ENCODE measurements around the gene EXOC4.

DNA sequence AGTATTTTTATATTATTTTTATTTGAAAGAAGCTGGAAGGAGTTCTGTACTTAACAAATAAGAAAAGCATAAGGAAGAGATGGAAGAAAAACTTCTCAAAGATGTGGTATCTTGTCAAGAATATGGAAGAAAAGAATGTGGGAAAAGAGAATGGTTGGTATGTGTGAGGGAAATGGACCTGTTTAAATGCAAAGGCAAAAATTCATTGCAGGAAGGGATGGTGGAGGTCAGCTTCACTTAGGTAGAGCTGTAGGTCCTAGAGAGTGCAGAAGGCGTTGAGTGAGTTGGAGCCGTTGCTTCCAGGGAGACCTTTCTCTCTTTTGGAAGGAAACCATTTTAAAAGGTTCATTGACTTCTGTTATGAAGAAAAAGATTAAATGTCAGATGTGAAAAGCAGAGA, 107.3 kb downstream of the EXOC4 start:
- TF ChIP-seq POLR2A (IDR thresholded peaks at IDR 0.05; ENCODE audit: low read length) = no peak
- no peak for TF ChIP-seq GATA1 (IDR thresholded peaks at IDR 0.05; ENCODE audit: low read depth, low read length)

Measured in erythroblast (primary cell).